Astrocyte of the cerebellum (primary cell): ENCODE results near the gene MYOG.

Experiments used
- DNase-seq: peaks from one replicate; pipeline ENCODE4 v3.0.0-alpha.2; 2011; ENCODE audit warnings: low read depth
- H3K4me3 ChIP-seq: 2 replicates; pipeline ENCODE4 v1.5.1; 2011; ENCODE audit warnings: mild to moderate bottlenecking, low read depth, low read length, moderate library complexity
- CTCF ChIP-seq: IDR thresholded peaks from 2 replicates; pipeline ENCODE4 v1.5.1; 2012; ENCODE audit warnings: low read length, low read depth, moderate library complexity, mild to moderate bottlenecking; ENCODE audit errors: missing control alignments
- in situ Hi-C: cut with HindIII; loops from 2 replicates; pipeline ENCODE4 v1.10.0; 2017; ENCODE audit warnings: low sequenced_read_pairs

Gene MYOG

GRCh38 chr1:203091199-203091477, 5.3 kb upstream of the MYOG start:
- no peak for TF ChIP-seq CTCF
- in situ Hi-C loops: no loop called here
- no peak overlapping the region for H3K4me3 ChIP-seq
- no peak for DNase-seq

GRCh38 chr1:203090421-203091198, 4.8 kb upstream of the MYOG start:
- in situ Hi-C loops: no loop called here
- no peak for DNase-seq
- H3K4me3 ChIP-seq: no peak overlapping the region
- TF ChIP-seq CTCF: no peak

GRCh38 chr1:203089651-203090045, 3.8 kb upstream of the MYOG start:
- no peak overlapping the region for H3K4me3 ChIP-seq
- in situ Hi-C loops: no loop called here
- no peak for DNase-seq
- TF ChIP-seq CTCF: no peak

- TF ChIP-seq CTCF: no peak
- DNase-seq: no peak
- H3K4me3 ChIP-seq: no peak overlapping the region
- in situ Hi-C loops: no loop called here
These were observed 3.3 kb upstream of the MYOG start for GRCh38 chr1:203089001-203089650.

- DNase-seq: no peak
- in situ Hi-C loops: no loop called here
- no peak overlapping the region for H3K4me3 ChIP-seq
- TF ChIP-seq CTCF: no peak
These were observed 2.6 kb upstream of the MYOG start for GRCh38 chr1:203088441-203088840.

GRCh38 chr1:203086992-203087763, 1.4 kb upstream of the MYOG start:
- in situ Hi-C loops: no loop called here
- TF ChIP-seq CTCF: no peak
- H3K4me3 ChIP-seq: no peak overlapping the region
- DNase-seq: no peak
